Measurements from ENCODE around the gene NR6A1. TPM values are rescaled to one million over a fixed set of nuclear protein-coding genes. Genes with fewer than 3 reads are reported as not detected.
A peak's percentile ranks its signal among the peaks of the same experiment; 100 is the strongest.

NR6A1 gene
- total RNA-seq, 1 donor from 2014 or later: 5.0 TPM

- peak; percentile 81 for DNase-seq (ENCODE audit: low spot score)
Measured at GRCh38 chr9:124658165-124659017, 112.7 kb downstream of the NR6A1 start.

DNA sequence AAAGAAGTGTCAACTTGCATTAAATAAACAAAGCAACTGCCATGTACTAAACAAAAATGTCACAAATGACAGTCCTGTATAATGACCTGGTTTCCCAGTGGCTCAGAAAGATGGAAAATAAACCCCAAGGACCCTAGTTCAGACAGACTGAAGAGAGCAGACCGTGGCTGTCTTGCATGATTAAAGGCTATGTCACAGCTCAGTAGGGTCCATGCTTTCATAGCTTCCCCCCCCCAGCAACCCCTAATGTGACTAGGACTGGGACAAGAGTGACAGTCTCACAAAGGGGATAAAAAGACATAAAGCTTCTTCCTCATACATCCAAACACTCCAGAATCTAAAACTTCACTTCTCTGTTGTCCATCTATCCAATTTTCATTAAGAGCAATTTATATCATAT lies 113.6 kb downstream of the NR6A1 start:
- DNase-seq (ENCODE audit: low spot score): no peak

GRCh38 chr9:124654431-124654830 lies 116.7 kb downstream of the NR6A1 start:
- no peak for DNase-seq (ENCODE audit: low spot score)

DNA sequence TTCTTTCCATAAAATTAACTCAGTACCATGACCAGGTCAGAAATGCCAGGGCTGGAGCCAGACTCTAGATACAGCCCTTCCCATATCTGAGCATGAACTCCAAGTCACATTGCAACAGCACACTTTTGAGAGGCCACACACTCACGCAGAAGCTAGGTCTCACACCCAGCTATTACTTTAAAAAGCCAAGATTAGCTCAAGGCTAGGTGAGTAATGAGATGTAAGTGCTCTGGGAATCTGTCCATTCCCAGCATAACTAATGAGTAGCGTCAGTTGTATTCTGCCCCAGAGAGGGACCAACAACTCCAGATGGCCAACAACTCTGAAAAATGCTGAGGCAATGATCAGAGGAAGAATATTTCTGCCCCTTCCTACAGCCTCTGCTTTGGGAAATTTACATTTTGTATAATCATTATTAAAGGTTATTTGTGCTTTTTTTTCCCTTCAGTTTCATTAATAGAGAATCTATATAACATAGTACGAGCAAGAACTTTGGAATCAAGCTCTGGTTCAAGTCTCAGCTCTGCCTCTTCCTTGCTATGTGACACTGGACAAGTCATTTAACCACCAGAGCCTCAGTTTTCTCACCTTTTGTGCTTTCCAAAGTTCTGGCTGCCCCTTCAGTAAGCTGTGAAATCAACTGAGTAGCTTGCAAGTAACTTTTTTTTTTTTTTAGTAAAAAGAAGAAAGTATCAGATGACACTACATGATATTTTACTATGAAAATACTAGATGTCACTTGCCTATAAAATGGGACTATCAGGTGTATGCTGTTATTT lies 118.3 kb downstream of the NR6A1 start:
- DNase-seq (ENCODE audit: low spot score): no peak

DNA sequence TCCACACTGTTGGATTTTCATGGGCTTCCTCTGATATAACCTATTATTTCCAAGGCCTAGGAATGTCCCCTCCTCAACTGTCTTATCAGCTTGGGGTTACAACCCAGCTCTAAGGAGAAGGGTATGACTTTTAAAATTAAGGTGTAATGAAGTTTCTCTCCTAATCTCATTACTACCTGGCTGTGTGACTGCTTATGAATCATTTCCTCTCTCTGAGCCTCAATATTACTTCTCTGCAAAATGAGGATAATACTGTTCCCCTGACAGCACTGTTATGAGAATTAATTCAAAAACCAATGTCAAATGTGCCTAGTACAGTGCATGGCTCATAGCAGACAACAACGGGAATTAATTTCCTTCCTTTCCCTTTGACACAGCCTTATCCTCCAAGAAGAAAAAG lies 118.9 kb downstream of the NR6A1 start:
- no peak for DNase-seq (ENCODE audit: low spot score)

- DNase-seq (ENCODE audit: low spot score): no peak
Measured at GRCh38 chr9:124645274-124645673, 125.8 kb downstream of the NR6A1 start.

GRCh38 chr9:124639637-124640036 lies 131.5 kb downstream of the NR6A1 start:
- DNase-seq (ENCODE audit: low spot score): no peak

- DNase-seq (ENCODE audit: low spot score): no peak
Measured at GRCh38 chr9:124635285-124635684, 135.8 kb downstream of the NR6A1 start.

DNA sequence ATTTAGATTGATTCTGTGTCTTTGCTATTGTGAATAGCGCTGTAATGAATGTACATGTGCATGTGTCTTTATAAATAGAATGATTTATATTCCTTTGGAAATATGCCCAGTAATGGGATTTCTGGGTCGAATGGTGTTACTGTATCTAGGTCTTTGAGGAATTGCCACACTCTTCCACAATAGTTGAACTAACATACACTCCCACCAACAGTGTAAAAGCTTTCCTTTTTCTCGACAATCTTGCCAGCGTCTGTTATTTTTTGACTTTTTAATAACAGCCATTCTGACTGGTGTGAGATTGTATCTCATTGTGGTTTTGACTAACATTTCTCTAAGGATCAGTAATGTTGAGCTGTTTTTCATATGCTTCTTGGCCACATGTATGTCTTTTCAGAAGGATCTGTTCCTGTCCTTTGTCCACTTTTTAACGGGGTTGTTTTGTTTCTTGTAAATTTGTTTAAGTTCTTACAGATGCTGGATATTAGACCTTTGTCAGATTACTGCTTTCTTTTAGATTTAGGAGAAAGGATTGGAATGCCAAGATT lies 139.0 kb downstream of the NR6A1 start:
- DNase-seq (ENCODE audit: low spot score): no peak

DNA sequence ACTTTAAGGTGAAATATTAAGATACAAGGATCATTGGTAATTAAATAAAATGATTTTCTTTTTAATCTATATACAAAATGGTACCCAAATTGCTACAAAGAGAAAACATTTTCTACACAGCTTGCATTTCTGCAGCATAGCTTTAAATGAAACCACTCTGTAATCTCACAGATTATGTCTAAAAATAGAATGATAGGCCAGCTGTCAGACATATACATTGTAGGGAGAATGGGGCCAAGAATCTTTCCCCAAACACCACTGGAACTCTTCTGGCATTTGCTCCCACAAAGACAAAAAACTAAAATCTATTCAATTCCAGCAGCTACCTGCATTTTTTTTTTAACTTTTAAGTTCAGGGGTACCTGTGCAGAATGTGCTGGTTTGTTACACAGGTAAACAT lies 139.8 kb downstream of the NR6A1 start:
- no peak for DNase-seq (ENCODE audit: low spot score)

DNA sequence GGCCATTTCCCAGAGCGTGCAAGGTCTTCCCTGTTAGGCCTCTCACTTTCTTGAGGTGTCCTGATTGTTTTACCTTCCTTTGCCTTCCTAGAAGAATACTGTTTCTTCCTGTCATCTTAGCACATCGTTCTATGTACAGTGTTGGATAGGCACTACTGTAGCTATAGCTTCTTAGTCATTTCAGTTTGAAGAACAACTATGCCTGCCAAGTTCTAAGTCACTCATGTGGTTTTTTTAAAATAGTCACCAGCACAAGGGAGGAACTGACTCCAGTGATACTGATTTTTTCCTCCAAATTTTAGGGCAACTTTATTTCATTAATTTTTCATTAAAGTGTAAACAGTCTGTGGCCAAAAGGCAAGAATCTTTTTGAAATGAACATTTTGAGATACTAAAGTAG lies 141.5 kb downstream of the NR6A1 start:
- DNase-seq (ENCODE audit: low spot score): no peak

DNA sequence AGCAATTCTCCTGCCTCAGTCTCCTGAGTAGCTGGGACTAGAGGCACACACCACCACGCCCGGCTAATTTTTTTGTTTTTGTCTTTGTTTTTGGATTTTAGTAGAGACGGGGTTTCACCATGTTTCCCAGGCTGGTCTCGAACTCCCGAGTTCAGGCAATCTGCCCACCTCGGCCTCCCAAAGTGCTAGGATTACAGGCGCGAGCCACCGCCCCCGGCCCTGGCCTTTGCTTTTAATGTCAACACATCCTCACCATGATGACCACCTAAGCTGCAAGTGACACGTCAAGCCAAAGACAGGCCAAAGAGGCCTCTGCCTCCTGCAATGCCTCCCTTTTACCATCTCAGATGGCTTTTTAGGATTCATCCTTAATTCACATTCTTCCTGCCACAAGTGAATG lies 142.4 kb downstream of the NR6A1 start:
- no peak for DNase-seq (ENCODE audit: low spot score)

- no peak for DNase-seq (ENCODE audit: low spot score)
Measured at GRCh38 chr9:124626276-124626675, 144.8 kb downstream of the NR6A1 start.

GRCh38 chr9:124625087-124625486 lies 146.0 kb downstream of the NR6A1 start:
- no peak for DNase-seq (ENCODE audit: low spot score)

DNA sequence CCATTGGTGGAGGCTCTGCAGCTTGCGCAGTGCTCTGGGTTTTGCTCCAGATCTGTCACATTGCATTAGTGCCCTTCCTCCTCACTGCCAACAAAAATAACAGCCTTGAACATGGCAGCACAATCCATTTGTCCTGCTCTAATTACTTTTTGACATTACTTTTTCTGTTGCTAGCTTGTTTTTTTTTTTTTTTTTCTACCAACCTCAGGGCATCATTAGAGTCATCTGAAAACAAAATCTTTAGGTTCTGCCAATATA lies 146.4 kb downstream of the NR6A1 start:
- no peak for DNase-seq (ENCODE audit: low spot score)

- DNase-seq (ENCODE audit: low spot score): no peak
Measured at GRCh38 chr9:124623966-124624734, 147.0 kb downstream of the NR6A1 start.

- DNase-seq (ENCODE audit: low spot score): no peak
Measured at GRCh38 chr9:124622882-124623281, 148.2 kb downstream of the NR6A1 start.

DNA sequence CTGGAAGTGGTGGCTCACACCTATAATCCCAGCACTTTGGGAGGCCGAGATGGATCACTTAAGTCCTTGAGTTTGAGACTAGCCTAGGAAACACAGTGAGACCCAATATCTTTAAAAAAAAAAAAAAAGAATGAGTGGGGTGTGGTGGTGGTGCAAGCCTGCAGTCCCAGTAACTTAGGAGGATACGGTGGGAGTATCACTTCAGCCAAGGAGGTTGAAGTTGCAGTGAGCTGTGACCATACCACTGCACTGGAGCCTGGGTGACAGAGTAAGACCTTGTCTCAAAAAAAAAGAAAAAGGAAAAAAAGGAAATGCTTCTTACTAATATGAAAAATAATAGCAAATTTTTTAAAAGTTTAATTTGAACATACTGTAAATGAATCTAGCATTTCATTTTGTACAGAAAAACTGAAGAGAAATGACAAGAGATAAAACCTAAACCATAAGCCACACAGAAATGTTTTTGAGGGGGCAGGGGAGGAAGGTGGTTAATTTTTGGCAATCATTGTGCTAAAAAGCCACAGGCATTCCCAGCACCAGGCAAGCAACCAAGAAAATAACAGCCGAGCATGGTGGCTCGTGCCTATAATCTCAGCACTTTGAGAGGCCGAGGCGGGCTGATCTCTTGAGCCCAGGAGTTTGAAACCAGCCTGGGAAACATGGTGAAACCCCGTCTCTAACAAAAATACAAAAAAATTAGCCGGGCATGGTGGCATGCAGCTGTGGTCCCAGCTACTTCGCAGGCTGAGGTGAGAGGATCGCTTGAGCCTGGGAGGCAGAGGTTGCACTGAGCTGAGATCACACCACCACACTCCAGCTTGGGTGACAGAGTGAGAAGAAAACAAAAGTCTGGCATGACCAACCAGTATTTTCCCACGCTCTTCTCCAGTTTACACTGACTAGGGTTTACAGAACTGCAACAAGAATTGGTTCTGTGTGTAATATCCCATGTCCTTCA lies 149.5 kb downstream of the NR6A1 start:
- no peak for DNase-seq (ENCODE audit: low spot score)

DNA sequence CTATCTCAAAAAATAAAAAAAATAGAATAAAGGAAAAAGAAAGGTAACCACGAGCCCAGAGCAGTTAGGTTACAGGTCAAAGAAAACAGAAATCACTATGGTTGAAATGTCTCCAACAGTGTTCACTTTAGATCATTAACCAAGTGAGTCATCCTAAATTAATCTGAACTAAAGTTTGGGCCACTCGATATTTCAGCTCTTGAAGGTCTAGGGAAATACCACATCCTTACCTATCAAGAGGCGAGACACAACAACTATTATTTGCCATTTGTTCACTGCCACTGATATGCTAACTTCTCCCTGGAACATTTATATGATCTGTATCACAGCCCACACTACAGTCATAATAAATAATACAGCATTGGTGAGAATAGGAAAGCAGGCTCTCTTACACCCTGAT lies 152.6 kb downstream of the NR6A1 start:
- DNase-seq (ENCODE audit: low spot score): no peak

DNA sequence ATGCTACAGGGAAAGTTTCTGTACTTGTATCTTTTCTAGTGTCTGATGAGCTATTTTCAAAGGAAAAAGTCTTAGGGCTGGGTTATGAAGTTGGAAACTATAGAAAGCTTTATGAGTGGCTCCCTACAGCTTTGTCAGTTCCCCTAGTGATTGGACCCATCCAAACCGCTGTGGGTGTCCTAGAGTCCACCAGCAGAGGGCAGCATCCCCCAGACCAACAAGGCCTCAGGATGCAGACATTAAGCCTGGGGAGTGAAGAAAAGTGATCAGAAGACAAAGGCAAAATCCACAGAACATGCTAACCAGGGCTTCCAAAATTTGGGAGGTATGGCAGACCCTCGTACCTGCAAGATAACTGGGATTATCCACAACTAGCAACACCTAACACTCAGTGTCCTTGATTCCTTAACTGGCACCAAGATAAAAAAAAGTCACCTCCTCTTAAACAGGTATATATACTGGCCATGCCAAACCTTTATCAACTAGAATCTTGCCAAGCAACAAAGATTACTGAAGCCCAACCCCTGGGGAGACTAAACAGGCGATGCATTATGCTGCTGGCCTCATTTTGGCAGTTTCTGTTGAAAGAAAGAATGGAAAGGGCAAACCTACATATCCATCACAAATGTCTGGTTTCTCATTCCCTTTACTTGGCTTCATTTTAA lies 153.5 kb downstream of the NR6A1 start:
- peak; percentile 78 for DNase-seq (ENCODE audit: low spot score)

- no peak for DNase-seq (ENCODE audit: low spot score)
Measured at GRCh38 chr9:124616961-124617360, 154.2 kb downstream of the NR6A1 start.

All from ureter (tissue), 1 donor.